HEK293 (cell line): ENCODE results near the gene PPP4R1.

Experiments used
- CTCF ChIA-PET: fragments of 350-600 bp; formaldehyde crosslinking; extraction: SDS; loops from one replicate; lab custom pipeline; 2021; ENCODE audit warnings: antibody characterized with exemption; lab: Yijun Ruan, JAX
- POLR2A ChIA-PET: fragments of 300-600 bp; formaldehyde crosslinking; extraction: SDS; loops from one replicate; lab custom pipeline; 2020; ENCODE audit warnings: antibody characterized with exemption, inconsistent platforms; lab: Yijun Ruan, JAX
- H3K27ac ChIP-seq: fragments of 200-500 bp; sonication (Bioruptor generic); 2 replicates; pipeline ENCODE4 v1.5.1; 2014; ENCODE audit warnings: low read depth, low read length, control low read depth, inconsistent platforms; ENCODE audit errors: extremely low read depth
- H3K36me3 ChIP-seq, 2 experiments: fragments of 200-500 bp in 1 of 2; sonication (Bioruptor generic) in 1 of 2; 1 replicate in 1 of 2; 2 replicates in 1 of 2; pipeline ENCODE4 v1.5.1; 2014 to 2017; ENCODE audit warnings: inconsistent platforms in 2 of 2, low read length in 2 of 2; ENCODE audit not compliant: control insufficient read depth in 2 of 2, insufficient read depth in 1 of 2
- H3K4me1 ChIP-seq: fragments of 200-500 bp; sonication (Bioruptor generic); 2 replicates; pipeline ENCODE4 v1.5.1; 2014; ENCODE audit warnings: mild to moderate bottlenecking, low read length, inconsistent platforms; ENCODE audit not compliant: control insufficient read depth, insufficient read depth
- H3K4me3 ChIP-seq: 2 replicates; pipeline ENCODE4 v1.5.1; 2011; ENCODE audit warnings: low read depth, mild to moderate bottlenecking, control low read depth, low read length, moderate library complexity
- H3K9me3 ChIP-seq: fragments of 200-500 bp; sonication (Bioruptor generic); 2 replicates; pipeline ENCODE4 v1.5.1; 2014; ENCODE audit warnings: low read depth, low read length, inconsistent platforms; ENCODE audit not compliant: control insufficient read depth, insufficient read depth
- HOXD13 ChIP-seq: sonication (generic); formaldehyde crosslinking; IDR thresholded peaks from 2 replicates; pipeline ENCODE4 v1.8.0; 2022; ENCODE audit warnings: missing genetic modification reagents, borderline replicate concordance
- MYNN ChIP-seq: fragments of 450-650 bp; formaldehyde crosslinking; IDR thresholded peaks from 2 replicates; pipeline ENCODE4 v1.5.1; 2016; ENCODE audit warnings: missing biosample characterization, missing genetic modification characterization, borderline replicate concordance
- SALL2 ChIP-seq: fragments of 450-650 bp; formaldehyde crosslinking; IDR thresholded peaks from 2 replicates; pipeline ENCODE4 v1.5.0; 2017; ENCODE audit warnings: missing biosample characterization, mild to moderate bottlenecking, missing genetic modification characterization, borderline replicate concordance
- SCRT1 ChIP-seq: fragments of 450-650 bp; formaldehyde crosslinking; IDR thresholded peaks from 2 replicates; pipeline ENCODE4 v1.5.1; 2016; ENCODE audit warnings: missing biosample characterization, missing genetic modification characterization, borderline replicate concordance
- SP2 ChIP-seq: fragments of 450-650 bp; formaldehyde crosslinking; IDR thresholded peaks from 2 replicates; pipeline ENCODE4 v1.5.1; 2016; ENCODE audit warnings: missing biosample characterization, missing genetic modification characterization
- ZBTB48 ChIP-seq: fragments of 450-650 bp; formaldehyde crosslinking; IDR thresholded peaks from 2 replicates; pipeline ENCODE4 v1.5.1; 2016; ENCODE audit warnings: missing biosample characterization, missing genetic modification characterization
- ZFP69B ChIP-seq: fragments of 450-650 bp; formaldehyde crosslinking; IDR thresholded peaks from 2 replicates; pipeline ENCODE4 v1.5.1; 2016; ENCODE audit warnings: missing biosample characterization, missing genetic modification characterization
- ZNF155 ChIP-seq: fragments of 450-650 bp; formaldehyde crosslinking; IDR thresholded peaks from 2 replicates; pipeline ENCODE4 v1.5.1; 2016; ENCODE audit warnings: missing biosample characterization, missing genetic modification characterization
- ZNF2 ChIP-seq: fragments of 450-650 bp; formaldehyde crosslinking; IDR thresholded peaks from 2 replicates; pipeline ENCODE4 v1.5.1; 2016; ENCODE audit warnings: missing biosample characterization, missing genetic modification characterization
- ZNF223 ChIP-seq: fragments of 450-650 bp; formaldehyde crosslinking; IDR thresholded peaks from 2 replicates; pipeline ENCODE4 v1.5.1; 2016; ENCODE audit warnings: missing biosample characterization, missing genetic modification characterization
- ZNF23 ChIP-seq: fragments of 450-650 bp; formaldehyde crosslinking; IDR thresholded peaks from 2 replicates; pipeline ENCODE4 v1.5.1; 2016; ENCODE audit warnings: missing biosample characterization, missing genetic modification characterization, borderline replicate concordance
- ZNF416 ChIP-seq: fragments of 450-650 bp; formaldehyde crosslinking; IDR thresholded peaks from 2 replicates; pipeline ENCODE4 v1.5.1; 2016; ENCODE audit warnings: missing biosample characterization, missing genetic modification characterization
- ZNF548 ChIP-seq: fragments of 450-650 bp; formaldehyde crosslinking; IDR thresholded peaks from 2 replicates; pipeline ENCODE4 v1.5.1; 2016; ENCODE audit warnings: missing biosample characterization, missing genetic modification characterization
- ZNF561 ChIP-seq: fragments of 450-650 bp; IDR thresholded peaks from 2 replicates; pipeline ENCODE4 v1.5.1; 2018; ENCODE audit warnings: missing biosample characterization, missing genetic modification characterization, borderline replicate concordance
- ZNF660 ChIP-seq: fragments of 450-650 bp; IDR thresholded peaks from 2 replicates; pipeline ENCODE4 v1.5.1; 2018; ENCODE audit warnings: missing biosample characterization, mild to moderate bottlenecking, missing genetic modification characterization
- ZNF76 ChIP-seq: fragments of 450-650 bp; formaldehyde crosslinking; IDR thresholded peaks from 2 replicates; pipeline ENCODE4; 2016; ENCODE audit warnings: low read depth, missing biosample characterization, missing genetic modification characterization, borderline replicate concordance
- ZSCAN30 ChIP-seq: fragments of 450-650 bp; IDR thresholded peaks from 2 replicates; pipeline ENCODE4 v1.5.1; 2018; ENCODE audit warnings: missing biosample characterization, mild to moderate bottlenecking, missing genetic modification characterization, moderate library complexity
- TF ChIP-seq, protein P1 (sequence below): fragments of 450-650 bp; formaldehyde crosslinking; IDR thresholded peaks from 2 replicates; pipeline ENCODE4 v1.5.0; 2017; ENCODE audit warnings: missing biosample characterization, missing genetic modification characterization, borderline replicate concordance
- TF ChIP-seq, protein P2 (sequence below): fragments of 450-650 bp; formaldehyde crosslinking; conservative IDR thresholded peaks from 2 replicates; pipeline ENCODE4 v1.5.1; 2016; ENCODE audit warnings: low read depth, missing biosample characterization, missing genetic modification characterization
- TF ChIP-seq, protein P3 (sequence below): fragments of 450-650 bp; formaldehyde crosslinking; IDR thresholded peaks from 2 replicates; pipeline ENCODE4 v1.5.1; 2016; ENCODE audit warnings: missing biosample characterization, missing genetic modification characterization
- TF ChIP-seq, protein P4 (sequence below): fragments of 450-650 bp; formaldehyde crosslinking; IDR thresholded peaks from 2 replicates; pipeline ENCODE4 v1.5.1; 2016; ENCODE audit warnings: missing biosample characterization, missing genetic modification characterization, borderline replicate concordance

Gene PPP4R1

DNA sequence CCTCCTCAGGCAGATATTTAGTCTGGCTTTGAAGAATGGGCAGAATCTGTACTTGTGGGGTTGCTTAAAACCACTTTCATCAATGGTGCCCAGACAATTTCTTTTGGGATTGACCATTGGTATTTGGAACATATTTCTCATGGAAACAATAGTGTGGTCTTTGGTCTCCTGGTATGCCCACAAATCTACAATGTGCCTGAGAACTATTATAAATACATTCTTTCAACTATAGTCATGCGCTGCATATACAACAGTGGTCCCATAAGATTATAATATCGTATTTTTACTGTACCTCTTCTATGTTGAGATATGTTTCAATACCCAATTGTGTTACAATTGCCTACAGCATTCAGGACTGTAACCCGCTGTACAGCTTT, 34.8 kb upstream of the PPP4R1 start (continued):
- TF ChIP-seq, protein P1, sequence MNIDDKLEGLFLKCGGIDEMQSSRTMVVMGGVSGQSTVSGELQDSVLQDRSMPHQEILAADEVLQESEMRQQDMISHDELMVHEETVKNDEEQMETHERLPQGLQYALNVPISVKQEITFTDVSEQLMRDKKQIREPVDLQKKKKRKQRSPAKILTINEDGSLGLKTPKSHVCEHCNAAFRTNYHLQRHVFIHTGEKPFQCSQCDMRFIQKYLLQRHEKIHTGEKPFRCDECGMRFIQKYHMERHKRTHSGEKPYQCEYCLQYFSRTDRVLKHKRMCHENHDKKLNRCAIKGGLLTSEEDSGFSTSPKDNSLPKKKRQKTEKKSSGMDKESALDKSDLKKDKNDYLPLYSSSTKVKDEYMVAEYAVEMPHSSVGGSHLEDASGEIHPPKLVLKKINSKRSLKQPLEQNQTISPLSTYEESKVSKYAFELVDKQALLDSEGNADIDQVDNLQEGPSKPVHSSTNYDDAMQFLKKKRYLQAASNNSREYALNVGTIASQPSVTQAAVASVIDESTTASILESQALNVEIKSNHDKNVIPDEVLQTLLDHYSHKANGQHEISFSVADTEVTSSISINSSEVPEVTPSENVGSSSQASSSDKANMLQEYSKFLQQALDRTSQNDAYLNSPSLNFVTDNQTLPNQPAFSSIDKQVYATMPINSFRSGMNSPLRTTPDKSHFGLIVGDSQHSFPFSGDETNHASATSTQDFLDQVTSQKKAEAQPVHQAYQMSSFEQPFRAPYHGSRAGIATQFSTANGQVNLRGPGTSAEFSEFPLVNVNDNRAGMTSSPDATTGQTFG (tag by site-specific recombination), result no peak
- no peak for TF ChIP-seq SP2 (tag by site-specific recombination)

DNA sequence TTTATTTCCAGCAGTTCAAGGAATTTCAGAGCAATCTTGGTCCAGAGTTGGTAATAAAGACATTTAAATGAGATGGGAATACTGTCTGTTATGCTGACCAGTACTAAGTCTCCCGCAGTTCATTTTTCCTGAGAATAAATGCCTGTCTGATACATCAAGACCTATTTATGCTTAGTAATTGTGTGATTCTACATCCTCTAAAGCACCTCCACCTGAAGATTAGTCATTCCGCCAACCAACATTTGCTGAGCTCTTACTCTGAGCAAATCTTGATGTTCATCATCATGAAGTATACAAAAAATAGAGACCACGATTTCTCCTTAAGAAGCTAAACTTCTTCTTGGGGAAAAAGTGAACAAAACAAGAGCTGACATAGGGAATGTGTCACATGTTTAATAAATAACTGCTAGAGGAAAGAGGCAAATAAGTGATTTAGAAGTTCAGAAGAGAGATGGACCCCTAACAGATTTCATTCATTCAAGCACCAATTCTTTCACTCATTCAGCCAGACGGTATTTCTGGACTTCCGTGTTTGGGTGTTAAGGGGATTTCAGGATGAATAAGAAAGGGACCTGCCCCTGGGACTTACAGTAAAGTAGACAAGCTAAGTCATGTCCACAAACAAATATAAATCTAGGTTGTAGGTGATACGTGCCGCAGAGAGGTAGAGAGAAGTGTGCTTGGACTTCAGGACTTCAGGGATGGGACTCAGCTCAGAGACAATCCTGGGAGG, 34.2 kb upstream of the PPP4R1 start:
- Histone ChIP-seq H3K27ac (no peak overlapping the region), H3K36me3 (no peaks in the 10 kb centered on the region), H3K4me1 (no peaks in the 10 kb centered on the region), H3K9me3 (no peaks in the 10 kb centered on the region)
- POLR2A ChIA-PET, result no interaction called here
- no peak for TF ChIP-seq ZNF223 (tag by site-specific recombination)
- TF ChIP-seq ZNF23 (tag by site-specific recombination), result no peak
- no peak for TF ChIP-seq SCRT1
- TF ChIP-seq ZBTB48 (tag by site-specific recombination), result no peak
- TF ChIP-seq MYNN, result no peak
- TF ChIP-seq, protein P2, sequence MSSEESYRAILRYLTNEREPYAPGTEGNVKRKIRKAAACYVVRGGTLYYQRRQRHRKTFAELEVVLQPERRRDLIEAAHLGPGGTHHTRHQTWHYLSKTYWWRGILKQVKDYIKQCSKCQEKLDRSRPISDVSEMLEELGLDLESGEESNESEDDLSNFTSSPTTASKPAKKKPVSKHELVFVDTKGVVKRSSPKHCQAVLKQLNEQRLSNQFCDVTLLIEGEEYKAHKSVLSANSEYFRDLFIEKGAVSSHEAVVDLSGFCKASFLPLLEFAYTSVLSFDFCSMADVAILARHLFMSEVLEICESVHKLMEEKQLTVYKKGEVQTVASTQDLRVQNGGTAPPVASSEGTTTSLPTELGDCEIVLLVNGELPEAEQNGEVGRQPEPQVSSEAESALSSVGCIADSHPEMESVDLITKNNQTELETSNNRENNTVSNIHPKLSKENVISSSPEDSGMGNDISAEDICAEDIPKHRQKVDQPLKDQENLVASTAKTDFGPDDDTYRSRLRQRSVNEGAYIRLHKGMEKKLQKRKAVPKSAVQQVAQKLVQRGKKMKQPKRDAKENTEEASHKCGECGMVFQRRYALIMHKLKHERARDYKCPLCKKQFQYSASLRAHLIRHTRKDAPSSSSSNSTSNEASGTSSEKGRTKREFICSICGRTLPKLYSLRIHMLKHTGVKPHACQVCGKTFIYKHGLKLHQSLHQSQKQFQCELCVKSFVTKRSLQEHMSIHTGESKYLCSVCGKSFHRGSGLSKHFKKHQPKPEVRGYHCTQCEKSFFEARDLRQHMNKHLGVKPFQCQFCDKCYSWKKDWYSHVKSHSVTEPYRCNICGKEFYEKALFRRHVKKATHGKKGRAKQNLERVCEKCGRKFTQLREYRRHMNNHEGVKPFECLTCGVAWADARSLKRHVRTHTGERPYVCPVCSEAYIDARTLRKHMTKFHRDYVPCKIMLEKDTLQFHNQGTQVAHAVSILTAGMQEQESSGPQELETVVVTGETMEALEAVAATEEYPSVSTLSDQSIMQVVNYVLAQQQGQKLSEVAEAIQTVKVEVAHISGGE (tag by site-specific recombination), result no peak
- no peak for TF ChIP-seq ZNF561 (tag by site-specific recombination)
- TF ChIP-seq HOXD13, result no peak
- TF ChIP-seq ZNF155 (tag by site-specific recombination), result no peak
- no peak for TF ChIP-seq ZSCAN30 (tag by site-specific recombination)
- TF ChIP-seq, protein P3, sequence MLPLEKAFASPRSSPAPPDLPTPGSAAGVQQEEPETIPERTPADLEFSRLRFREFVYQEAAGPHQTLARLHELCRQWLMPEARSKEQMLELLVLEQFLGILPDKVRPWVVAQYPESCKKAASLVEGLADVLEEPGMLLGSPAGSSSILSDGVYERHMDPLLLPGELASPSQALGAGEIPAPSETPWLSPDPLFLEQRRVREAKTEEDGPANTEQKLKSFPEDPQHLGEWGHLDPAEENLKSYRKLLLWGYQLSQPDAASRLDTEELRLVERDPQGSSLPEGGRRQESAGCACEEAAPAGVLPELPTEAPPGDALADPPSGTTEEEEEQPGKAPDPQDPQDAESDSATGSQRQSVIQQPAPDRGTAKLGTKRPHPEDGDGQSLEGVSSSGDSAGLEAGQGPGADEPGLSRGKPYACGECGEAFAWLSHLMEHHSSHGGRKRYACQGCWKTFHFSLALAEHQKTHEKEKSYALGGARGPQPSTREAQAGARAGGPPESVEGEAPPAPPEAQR (tag by site-specific recombination), result no peak
- TF ChIP-seq ZNF548 (tag by site-specific recombination), result no peak
- TF ChIP-seq ZFP69B (tag by site-specific recombination), result no peak
- no peak for TF ChIP-seq SALL2 (tag by site-specific recombination)
- TF ChIP-seq ZNF660, result no peak
- no peak for TF ChIP-seq ZNF416 (tag by site-specific recombination)
- no peak for TF ChIP-seq ZNF76 (tag by site-specific recombination)
- TF ChIP-seq ZNF2, result no peak
- TF ChIP-seq, protein P4, sequence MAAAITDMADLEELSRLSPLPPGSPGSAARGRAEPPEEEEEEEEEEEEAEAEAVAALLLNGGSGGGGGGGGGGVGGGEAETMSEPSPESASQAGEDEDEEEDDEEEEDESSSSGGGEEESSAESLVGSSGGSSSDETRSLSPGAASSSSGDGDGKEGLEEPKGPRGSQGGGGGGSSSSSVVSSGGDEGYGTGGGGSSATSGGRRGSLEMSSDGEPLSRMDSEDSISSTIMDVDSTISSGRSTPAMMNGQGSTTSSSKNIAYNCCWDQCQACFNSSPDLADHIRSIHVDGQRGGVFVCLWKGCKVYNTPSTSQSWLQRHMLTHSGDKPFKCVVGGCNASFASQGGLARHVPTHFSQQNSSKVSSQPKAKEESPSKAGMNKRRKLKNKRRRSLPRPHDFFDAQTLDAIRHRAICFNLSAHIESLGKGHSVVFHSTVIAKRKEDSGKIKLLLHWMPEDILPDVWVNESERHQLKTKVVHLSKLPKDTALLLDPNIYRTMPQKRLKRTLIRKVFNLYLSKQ, result no peak
- TF ChIP-seq, all 188 proteins: peak for 0
- CTCF ChIA-PET, result interaction anchor here (0.9 kb wide), 1 partner anchor 36 kb away, joined by 4 read pairs; no protein-coding TSS in a partner anchor
- H3K4me3 ChIP-seq, result no peak overlapping the region
